Measurements from ENCODE around the gene GDF7. TPM values are rescaled to one million over a fixed set of nuclear protein-coding genes. Genes with fewer than 3 reads are reported as not detected.

The GDF7 gene
- total and polyA plus RNA-seq, 2 of the 8 experiments (the other 6 are each of a cell fraction or from before 2014, with no cell fraction given) = 0.04 to 0.06 TPM

DNA sequence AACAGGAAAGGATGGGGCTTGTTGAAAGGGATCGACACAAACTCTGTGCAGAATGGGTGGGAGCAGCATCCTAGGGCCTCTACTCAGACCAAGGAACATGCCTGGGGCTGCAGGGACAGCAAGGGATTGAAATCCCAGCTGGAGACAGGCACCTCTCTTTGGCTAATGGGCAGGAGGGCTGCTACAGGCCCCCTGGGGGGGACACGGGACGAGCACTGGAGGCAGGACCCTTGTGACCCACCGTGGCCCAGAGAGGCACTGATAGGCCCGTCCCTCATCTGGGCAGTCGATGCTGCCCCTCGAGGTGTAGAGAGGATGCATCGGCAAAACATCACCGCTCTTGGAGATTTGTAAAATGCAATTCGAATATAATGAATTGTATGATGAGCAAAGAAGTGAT is 21.2 kb upstream of the GDF7 start:
- H3K4ac ChIP-seq (replicated peaks; ENCODE audit: insufficient read length, low read depth, low read length) = no peak overlapping the region
- peaks cover 0 to 7% (median 3%) of the 10 kb centered on the region in 4 experiments; a peak in 4 of 7 replicates for H3K4me1 ChIP-seq (replicated peaks in 1 of 4; ENCODE audit: control insufficient read depth in 3 of 4, insufficient read depth in 4 of 4, low read length in 3 of 4)
- H4K91ac ChIP-seq (replicated peaks; ENCODE audit: insufficient read length, low read length) = no peak overlapping the region
- no peak overlapping the region for H2BK20ac ChIP-seq (ENCODE audit: low read length)
- no peak overlapping the region for H2AK5ac ChIP-seq (ENCODE audit: low read depth, low read length)
- H2BK12ac ChIP-seq (ENCODE audit: low read depth, low read length) = no peak overlapping the region
- H3K9me3 ChIP-seq (ENCODE audit: insufficient read depth in 2 of 2, low read depth in 1 of 2, low read length in 1 of 2) = no peaks in the 10 kb centered on the region
- no peak overlapping the region for H3K23ac ChIP-seq (ENCODE audit: insufficient read length)
- no peak overlapping the region for H3K9ac ChIP-seq (replicated peaks in 1 of 4; ENCODE audit: extremely low read depth in 1 of 4, low read depth in 3 of 4, low read length in 3 of 4)
- no peak overlapping the region for H4K5ac ChIP-seq (ENCODE audit: insufficient read length, low read depth, low read length)
- CTCF ChIA-PET (ENCODE audit: partially characterized antibody) = interaction anchor here (1.3 to 13.1 kb wide), 4 partner anchors 32 to 267 kb away, joined by 3 to 261 read pairs (median 16); no protein-coding TSS in a partner anchor
- no peak overlapping the region for H3K27ac ChIP-seq (ENCODE audit: low read depth, low read length)
- 82% methylated on average over 10 of the region's 10 CpGs; no CpG with 5 or more reads in 1 of the 2 experiments for WGBS, 2 experiments (ENCODE audit: extremely low coverage in 1 of 2, insufficient coverage in 1 of 2, insufficient read length in 1 of 2, insufficient replicate concordance in 2 of 2, low coverage in 1 of 2, low lambda C conversion rate in 2 of 2, missing lambda C conversion rate in 1 of 2)
- H4K8ac ChIP-seq (ENCODE audit: extremely low read depth, insufficient read depth, low read length) = no peak overlapping the region
- POLR2A ChIA-PET (ENCODE audit: partially characterized antibody) = no interaction called here
- no peak overlapping the region for H3K18ac ChIP-seq (ENCODE audit: extremely low read depth, low read length)
- no peaks in the 10 kb centered on the region; the same call in 1 of the 2 replicates for H3K79me1 ChIP-seq (ENCODE audit: low read depth, low read length)
- H3K23me2 ChIP-seq (ENCODE audit: low read depth, low read length) = peaks cover 4% of the 10 kb centered on the region; the same call in 1 of the 2 replicates
- H2BK120ac ChIP-seq (replicated peaks; ENCODE audit: low read depth, low read length) = no peak overlapping the region
- H3K36me3 ChIP-seq (ENCODE audit: control insufficient read depth in 2 of 4, insufficient read depth in 4 of 4, low read length in 3 of 4) = no peaks in the 10 kb centered on the region
- DNase-seq (ENCODE audit: low read depth in 1 of 2, low spot score in 2 of 2) = no peak
- peaks cover 0 to 3% of the 10 kb centered on the region in 2 experiments for H4K20me1 ChIP-seq (replicated peaks in 1 of 2; ENCODE audit: control insufficient read depth in 1 of 2, insufficient read depth in 2 of 2, low read length in 2 of 2)
- no peak overlapping the region for H2BK15ac ChIP-seq (ENCODE audit: low read length)
- no peaks in the 10 kb centered on the region for H3K79me2 ChIP-seq (ENCODE audit: control insufficient read depth in 1 of 2, insufficient read depth in 2 of 2, low read length in 2 of 2)
- no peak for TF ChIP-seq BACH1 (IDR thresholded peaks at IDR 0.05; ENCODE audit: low read length)
- TF ChIP-seq, protein P1, sequence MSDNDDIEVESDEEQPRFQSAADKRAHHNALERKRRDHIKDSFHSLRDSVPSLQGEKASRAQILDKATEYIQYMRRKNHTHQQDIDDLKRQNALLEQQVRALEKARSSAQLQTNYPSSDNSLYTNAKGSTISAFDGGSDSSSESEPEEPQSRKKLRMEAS (IDR thresholded peaks at IDR 0.05) = no peak
- TF ChIP-seq, protein P2, sequence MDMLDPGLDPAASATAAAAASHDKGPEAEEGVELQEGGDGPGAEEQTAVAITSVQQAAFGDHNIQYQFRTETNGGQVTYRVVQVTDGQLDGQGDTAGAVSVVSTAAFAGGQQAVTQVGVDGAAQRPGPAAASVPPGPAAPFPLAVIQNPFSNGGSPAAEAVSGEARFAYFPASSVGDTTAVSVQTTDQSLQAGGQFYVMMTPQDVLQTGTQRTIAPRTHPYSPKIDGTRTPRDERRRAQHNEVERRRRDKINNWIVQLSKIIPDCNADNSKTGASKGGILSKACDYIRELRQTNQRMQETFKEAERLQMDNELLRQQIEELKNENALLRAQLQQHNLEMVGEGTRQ (IDR thresholded peaks at IDR 0.05; ENCODE audit: low read length) = no peak
- TF ChIP-seq BCL11A (IDR thresholded peaks at IDR 0.05; ENCODE audit: low read depth in 2 of 2, low read length in 2 of 2) = no peak
- no peak overlapping the region for H2AFZ ChIP-seq (ENCODE audit: low read length)
- H3K56ac ChIP-seq (replicated peaks; ENCODE audit: insufficient read length, low read depth, low read length) = no peak overlapping the region
- H2BK5ac ChIP-seq (ENCODE audit: low read depth, low read length) = no peak overlapping the region
- FAIRE-seq = no peak
- no peak overlapping the region for H3K4me2 ChIP-seq (ENCODE audit: insufficient read depth in 1 of 2, low read depth in 2 of 2, low read length in 2 of 2)
- no peak overlapping the region for H3K4me3 ChIP-seq (ENCODE audit: extremely low read depth in 1 of 4, insufficient read depth in 2 of 4, low read depth in 3 of 4, low read length in 4 of 4)
- peaks cover 0 to 4% (median 0%) of the 10 kb centered on the region in 4 experiments; a peak in 3 of 7 replicates for H3K27me3 ChIP-seq (replicated peaks in 1 of 4; ENCODE audit: control insufficient read depth in 3 of 4, extremely low read depth in 1 of 4, insufficient read depth in 3 of 4, low read length in 3 of 4)
- H3K14ac ChIP-seq (ENCODE audit: insufficient read length) = no peak overlapping the region

All from H1 (cell line).